NB4 (cell line): ENCODE results near the gene PTGES2.
"Not testable (repeated sequence)": the region's sequence is repeated elsewhere in the genome, so short reads cannot be mapped to it uniquely, and the experiment has no call there.

Source experiments
- DNase-seq: peaks from one replicate; pipeline ENCODE4 v3.0.0; 2010; ENCODE audit warnings: low read depth
- H3K4me3 ChIP-seq: one replicate; pipeline ENCODE4 v1.5.1; 2011; ENCODE audit warnings: mild to moderate bottlenecking, low read depth, low read length, moderate library complexity
- MYC ChIP-seq: IDR thresholded peaks from 2 replicates; pipeline ENCODE4 v1.6.1; 2011; ENCODE audit warnings: low read depth, low read length
- POLR2A ChIP-seq: IDR thresholded peaks from 2 replicates; pipeline ENCODE4 v1.6.1; 2011; ENCODE audit warnings: mild to moderate bottlenecking; ENCODE audit not compliant: insufficient read length; ENCODE audit errors: extremely low read depth
- TF ChIP-seq, protein P1 (sequence below): IDR thresholded peaks from one replicate; pipeline ENCODE4 v1.5.1; 2012; ENCODE audit warnings: low read depth, low read length
- TF ChIP-seq, protein P2 (sequence below): IDR thresholded peaks from 2 replicates; pipeline ENCODE4 v1.6.1; 2011; ENCODE audit warnings: low read depth, low read length

Gene PTGES2

GRCh38 chr9:128129976-128130590 lies 2.6 kb upstream of the PTGES2 start:
- not testable (repeated sequence) for DNase-seq, H3K4me3 ChIP-seq
- TF ChIP-seq, protein P1, sequence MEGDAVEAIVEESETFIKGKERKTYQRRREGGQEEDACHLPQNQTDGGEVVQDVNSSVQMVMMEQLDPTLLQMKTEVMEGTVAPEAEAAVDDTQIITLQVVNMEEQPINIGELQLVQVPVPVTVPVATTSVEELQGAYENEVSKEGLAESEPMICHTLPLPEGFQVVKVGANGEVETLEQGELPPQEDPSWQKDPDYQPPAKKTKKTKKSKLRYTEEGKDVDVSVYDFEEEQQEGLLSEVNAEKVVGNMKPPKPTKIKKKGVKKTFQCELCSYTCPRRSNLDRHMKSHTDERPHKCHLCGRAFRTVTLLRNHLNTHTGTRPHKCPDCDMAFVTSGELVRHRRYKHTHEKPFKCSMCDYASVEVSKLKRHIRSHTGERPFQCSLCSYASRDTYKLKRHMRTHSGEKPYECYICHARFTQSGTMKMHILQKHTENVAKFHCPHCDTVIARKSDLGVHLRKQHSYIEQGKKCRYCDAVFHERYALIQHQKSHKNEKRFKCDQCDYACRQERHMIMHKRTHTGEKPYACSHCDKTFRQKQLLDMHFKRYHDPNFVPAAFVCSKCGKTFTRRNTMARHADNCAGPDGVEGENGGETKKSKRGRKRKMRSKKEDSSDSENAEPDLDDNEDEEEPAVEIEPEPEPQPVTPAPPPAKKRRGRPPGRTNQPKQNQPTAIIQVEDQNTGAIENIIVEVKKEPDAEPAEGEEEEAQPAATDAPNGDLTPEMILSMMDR = peak; percentile 1

- H3K4me3 ChIP-seq = peak overlapping the region; percentile 62
- no peak for DNase-seq
- TF ChIP-seq MYC = no peak
- TF ChIP-seq, protein P1 = no peak
- TF ChIP-seq, protein P2, sequence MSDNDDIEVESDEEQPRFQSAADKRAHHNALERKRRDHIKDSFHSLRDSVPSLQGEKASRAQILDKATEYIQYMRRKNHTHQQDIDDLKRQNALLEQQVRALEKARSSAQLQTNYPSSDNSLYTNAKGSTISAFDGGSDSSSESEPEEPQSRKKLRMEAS = no peak
- no peak for TF ChIP-seq POLR2A
Measured at GRCh38 chr9:128128836-128129590, 1.5 kb upstream of the PTGES2 start.

DNA sequence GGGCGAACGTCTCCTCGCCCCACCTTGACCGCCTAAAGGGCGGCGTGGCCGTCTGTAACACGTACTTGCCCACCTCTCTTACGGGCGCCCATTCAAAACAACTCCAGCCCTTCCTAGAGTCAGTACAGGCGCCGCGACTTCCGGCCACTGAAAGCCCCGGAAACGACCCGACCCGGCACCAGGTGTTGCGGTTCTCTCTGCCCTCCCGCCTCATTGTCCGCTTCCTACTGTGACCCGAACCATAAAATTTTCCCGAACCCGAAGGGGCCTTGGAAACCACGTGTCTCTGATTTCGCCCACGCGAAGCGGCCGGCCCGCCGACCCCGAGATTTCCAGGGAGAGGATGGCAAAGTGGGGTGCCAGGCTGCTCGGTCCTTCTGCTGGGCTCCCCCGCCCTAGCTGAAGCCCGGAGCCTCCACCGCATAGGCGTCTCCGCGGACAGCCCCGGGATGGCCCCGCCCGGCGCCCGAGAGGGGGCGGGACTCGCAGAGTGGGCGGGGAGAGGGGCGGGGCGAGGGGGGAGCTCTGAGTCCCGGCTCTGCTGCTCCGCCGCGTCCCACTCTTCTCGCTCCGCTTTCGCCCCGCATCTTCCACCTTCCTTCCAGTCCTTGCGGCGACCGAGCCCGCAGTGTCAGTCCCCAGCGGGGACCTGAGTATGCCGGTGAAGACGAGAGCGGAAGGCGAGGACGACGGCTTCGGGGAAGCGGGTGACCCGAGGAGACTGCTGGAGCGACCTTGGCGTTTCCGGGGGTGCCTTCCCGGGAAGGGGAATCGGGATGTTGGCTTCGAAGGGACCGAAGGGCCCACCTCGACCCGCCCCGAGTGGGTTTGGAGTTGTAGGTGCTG lies 684 bp upstream of the PTGES2 start:
- peak; percentile 91 for DNase-seq
- peak overlapping the region; percentile 92 for H3K4me3 ChIP-seq
- TF ChIP-seq, protein P1 = no peak
- TF ChIP-seq POLR2A (no peak), MYC (peak; percentile 87)
- TF ChIP-seq, protein P2 = peak; percentile 98

DNA sequence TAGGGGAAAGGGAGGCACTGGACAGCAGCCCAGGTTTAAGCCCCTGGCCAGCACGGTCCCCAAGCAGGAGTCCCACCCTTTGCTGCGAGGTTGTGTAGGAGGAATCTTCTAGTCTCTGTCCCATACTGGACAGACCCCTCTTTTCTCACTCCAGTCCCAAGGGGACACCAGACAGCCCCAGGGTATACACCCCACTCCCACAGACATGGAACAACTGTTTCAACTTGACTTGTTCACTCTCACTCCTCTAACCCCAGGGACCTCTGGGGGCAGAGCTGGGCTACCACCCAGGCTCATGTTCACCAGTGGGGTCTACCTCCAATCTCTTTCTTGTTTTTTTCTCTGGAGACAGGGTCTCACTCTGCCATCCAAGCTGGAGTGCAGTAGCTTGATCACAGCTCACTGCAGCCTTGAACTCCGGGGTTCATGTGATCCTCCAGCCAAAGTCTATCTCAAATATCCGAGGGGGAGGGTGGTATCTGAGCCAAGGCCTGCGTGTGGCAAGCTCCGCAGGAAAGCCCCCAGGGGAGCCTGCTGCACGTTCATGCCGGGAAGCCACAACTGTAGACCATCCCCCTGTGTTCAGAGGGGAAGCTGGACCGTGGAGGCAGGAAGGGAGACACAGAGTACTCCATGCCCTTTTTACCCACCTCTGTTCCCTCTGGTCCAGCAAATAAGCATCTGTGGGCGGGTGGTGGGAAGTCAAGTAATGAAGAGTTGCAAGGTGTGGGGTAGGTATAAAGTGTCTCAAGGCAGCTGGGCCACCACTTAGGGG lies 1.8 kb downstream of the PTGES2 start:
- peak; percentile 80 for DNase-seq
- peak overlapping the region; percentile 92 for H3K4me3 ChIP-seq
- TF ChIP-seq POLR2A (no peak), MYC (no peak)
- TF ChIP-seq, protein P2 = no peak
- TF ChIP-seq, protein P1 = no peak

GRCh38 chr9:128124873-128125579 lies 2.5 kb downstream of the PTGES2 start:
- peak overlapping the region; percentile 92 for H3K4me3 ChIP-seq
- TF ChIP-seq, protein P2 = no peak
- no peak for TF ChIP-seq MYC
- TF ChIP-seq POLR2A = no peak
- TF ChIP-seq, protein P1 = peak; percentile 79
- peak; percentile 79 for DNase-seq
